ENCODE data around the gene PDXP. TPM values are rescaled to one million over a fixed set of nuclear protein-coding genes. Genes with fewer than 3 reads are reported as not detected.

Gene PDXP
- total RNA-seq, 1 experiment from 2014 or later, result 10.5 TPM

DNA sequence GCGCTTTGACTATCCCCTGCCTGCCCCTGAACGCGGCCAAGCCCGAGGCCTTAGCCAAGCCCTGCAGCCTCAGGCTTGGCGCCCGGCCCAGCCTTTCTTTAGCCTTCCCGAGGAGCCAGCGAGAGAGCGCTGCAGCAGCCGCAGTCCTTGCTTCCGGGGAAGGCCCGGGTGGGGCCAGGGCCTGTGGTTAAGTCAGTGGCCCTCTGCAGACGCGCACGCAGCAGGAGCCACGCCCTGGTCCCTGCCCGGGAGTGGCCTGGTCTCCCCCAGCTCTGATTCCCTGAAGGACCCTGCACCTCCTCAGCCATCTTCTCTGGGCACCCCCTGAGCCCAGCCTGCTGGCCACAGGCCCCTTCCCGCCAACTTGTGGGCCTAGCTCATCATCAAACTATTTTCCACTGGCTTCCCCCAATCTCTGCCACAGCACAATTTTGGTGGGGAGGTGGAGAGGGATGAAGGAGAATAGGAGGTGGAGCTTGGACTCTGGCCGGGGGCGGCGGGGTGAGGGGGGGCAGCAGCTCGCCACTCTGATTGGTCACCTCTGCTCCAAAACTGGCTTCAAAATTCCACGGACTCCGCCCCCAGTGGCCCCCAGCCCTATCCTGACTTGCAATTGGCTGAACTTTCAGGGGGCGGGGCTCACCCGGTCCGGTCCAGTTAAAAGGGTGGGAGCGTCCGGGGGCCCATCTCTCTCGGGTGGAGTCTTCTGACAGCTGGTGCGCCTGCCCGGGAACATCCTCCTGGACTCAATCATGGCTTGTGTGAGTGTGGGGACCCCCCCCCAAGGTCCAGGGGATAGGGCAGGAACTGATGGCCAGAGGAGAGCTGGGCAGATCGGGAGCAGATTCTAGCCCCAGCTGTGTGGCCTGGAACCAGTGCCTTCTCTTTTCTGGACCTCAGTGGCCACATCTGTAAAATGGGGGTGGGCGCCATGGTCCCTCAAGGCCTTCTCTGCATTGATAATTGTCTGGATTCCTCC, 16.7 kb downstream of the PDXP start, which contains the start of gene LGALS1:
LGALS1 (plus strand) TSS at position 686 of the 979 bp plus-strand sequence; CDS start at position 753, 67 bp downstream.
- no peak within 1 kb of the TSS for H3K27ac Mint-ChIP-seq (ENCODE audit: low read depth, unreplicated experiment)
- H3K4me1 Mint-ChIP-seq (ENCODE audit: insufficient read depth, unreplicated experiment), result peaks cover 22% of the 10 kb centered on the region
- TSS peak; percentile 74 for BruUV-seq (replicated peaks)
- peak; percentile 95 for DNase-seq (ENCODE audit: unreplicated experiment)
- TF ChIP-seq, protein P1, sequence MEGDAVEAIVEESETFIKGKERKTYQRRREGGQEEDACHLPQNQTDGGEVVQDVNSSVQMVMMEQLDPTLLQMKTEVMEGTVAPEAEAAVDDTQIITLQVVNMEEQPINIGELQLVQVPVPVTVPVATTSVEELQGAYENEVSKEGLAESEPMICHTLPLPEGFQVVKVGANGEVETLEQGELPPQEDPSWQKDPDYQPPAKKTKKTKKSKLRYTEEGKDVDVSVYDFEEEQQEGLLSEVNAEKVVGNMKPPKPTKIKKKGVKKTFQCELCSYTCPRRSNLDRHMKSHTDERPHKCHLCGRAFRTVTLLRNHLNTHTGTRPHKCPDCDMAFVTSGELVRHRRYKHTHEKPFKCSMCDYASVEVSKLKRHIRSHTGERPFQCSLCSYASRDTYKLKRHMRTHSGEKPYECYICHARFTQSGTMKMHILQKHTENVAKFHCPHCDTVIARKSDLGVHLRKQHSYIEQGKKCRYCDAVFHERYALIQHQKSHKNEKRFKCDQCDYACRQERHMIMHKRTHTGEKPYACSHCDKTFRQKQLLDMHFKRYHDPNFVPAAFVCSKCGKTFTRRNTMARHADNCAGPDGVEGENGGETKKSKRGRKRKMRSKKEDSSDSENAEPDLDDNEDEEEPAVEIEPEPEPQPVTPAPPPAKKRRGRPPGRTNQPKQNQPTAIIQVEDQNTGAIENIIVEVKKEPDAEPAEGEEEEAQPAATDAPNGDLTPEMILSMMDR (IDR thresholded peaks at IDR 0.05; ENCODE audit: unreplicated experiment), result no peak
- no peaks in the 10 kb centered on the region for H3K9me3 Mint-ChIP-seq (ENCODE audit: unreplicated experiment)
- H3K27me3 Mint-ChIP-seq (ENCODE audit: insufficient read depth, unreplicated experiment), result no peaks in the 10 kb centered on the region
- peak within 1 kb of the TSS; percentile 75 for H3K4me3 Mint-ChIP-seq (ENCODE audit: unreplicated experiment)
- POLR2A ChIA-PET, result interaction anchor here (0.6 to 5.1 kb wide), 12 partner anchors 9 to 133 kb away, joined by 3 to 49 read pairs (median 6); partner anchors contain the start of genes GCAT, GGA1, NOL12 and PDXP
- H3K36me3 Mint-ChIP-seq (ENCODE audit: insufficient read depth, unreplicated experiment), result peaks cover 31% of the 10 kb centered on the region
- CTCF ChIA-PET, result interaction anchor here (0.5 to 2.6 kb wide), 8 partner anchors 11 to 117 kb away, joined by 3 to 11 read pairs (median 3); partner anchors contain the start of gene NOL12
- intact Hi-C loops (cut with micrococcal nuclease), result loop anchor here (1.0 to 5.0 kb wide), 3 partner anchors 32 to 78 kb away; partner anchors contain the start of gene GGA1

- Mint-ChIP-seq H3K36me3 (ENCODE audit: insufficient read depth, unreplicated experiment) (peaks cover 34% of the 10 kb centered on the region), H3K27ac (ENCODE audit: low read depth, unreplicated experiment) (no peak overlapping the region), H3K4me1 (ENCODE audit: insufficient read depth, unreplicated experiment) (peaks cover 18% of the 10 kb centered on the region), H3K9me3 (ENCODE audit: unreplicated experiment) (no peaks in the 10 kb centered on the region), H3K27me3 (ENCODE audit: insufficient read depth, unreplicated experiment) (no peaks in the 10 kb centered on the region), H3K4me3 (ENCODE audit: unreplicated experiment) (peak overlapping the region; percentile 75)
- TF ChIP-seq, protein P1 (IDR thresholded peaks at IDR 0.05; ENCODE audit: unreplicated experiment), result no peak
- ChIA-PET POLR2A (interaction anchor here (0.6 to 5.1 kb wide), 12 partner anchors 8 to 900 kb away, joined by 3 to 49 read pairs (median 6); partner anchors contain the start of genes GCAT, GGA1, IFT27 and NOL12), CTCF (interaction anchor here (0.5 to 2.6 kb wide), 4 partner anchors 33 to 77 kb away, joined by 3 to 11 read pairs (median 4); no protein-coding TSS in a partner anchor)
- intact Hi-C loops (cut with micrococcal nuclease), result loop anchor here (1.0 to 5.0 kb wide), 4 partner anchors 17 to 77 kb away; partner anchors contain the start of genes GGA1 and PDXP
- DNase-seq (ENCODE audit: unreplicated experiment), result peak; percentile 59
- BruUV-seq (replicated peaks), result TSS peak; percentile 95
These were observed 17.6 kb downstream of the PDXP start for GRCh38 chr22:37675930-37676735.

- DNase-seq (ENCODE audit: unreplicated experiment), result peak; percentile 94
- no TSS peak for BruUV-seq (replicated peaks)
- ChIA-PET CTCF (interaction anchor here (0.6 to 2.6 kb wide), 4 partner anchors 34 to 186 kb away, joined by 3 to 11 read pairs (median 7); no protein-coding TSS in a partner anchor), POLR2A (interaction anchor here (0.6 to 5.1 kb wide), 12 partner anchors 9 to 901 kb away, joined by 3 to 49 read pairs (median 3); partner anchors contain the start of genes GGA1, IFT27, NOL12 and PDXP)
- intact Hi-C loops (cut with micrococcal nuclease), result loop anchor here (2.0 to 5.0 kb wide), 2 partner anchors 18 to 70 kb away; partner anchors contain the start of genes GGA1 and PDXP
- TF ChIP-seq, protein P1 (IDR thresholded peaks at IDR 0.05; ENCODE audit: unreplicated experiment), result no peak
- Mint-ChIP-seq H3K4me3 (ENCODE audit: unreplicated experiment) (peak overlapping the region; percentile 75), H3K27me3 (ENCODE audit: insufficient read depth, unreplicated experiment) (no peaks in the 10 kb centered on the region), H3K27ac (ENCODE audit: low read depth, unreplicated experiment) (peak overlapping the region; percentile 66), H3K36me3 (ENCODE audit: insufficient read depth, unreplicated experiment) (peaks cover 38% of the 10 kb centered on the region), H3K4me1 (ENCODE audit: insufficient read depth, unreplicated experiment) (peaks cover 25% of the 10 kb centered on the region), H3K9me3 (ENCODE audit: unreplicated experiment) (no peaks in the 10 kb centered on the region)
These were observed 18.4 kb downstream of the PDXP start for GRCh38 chr22:37676736-37677492.
